Measurements from ENCODE around the gene KIF27. TPM values are rescaled to one million over a fixed set of nuclear protein-coding genes. Genes with fewer than 3 reads are reported as not detected.

Gene KIF27
- total RNA-seq, 4 donors from 2014 or later = 1.6 to 4.2 (median 3.5) TPM

DNA sequence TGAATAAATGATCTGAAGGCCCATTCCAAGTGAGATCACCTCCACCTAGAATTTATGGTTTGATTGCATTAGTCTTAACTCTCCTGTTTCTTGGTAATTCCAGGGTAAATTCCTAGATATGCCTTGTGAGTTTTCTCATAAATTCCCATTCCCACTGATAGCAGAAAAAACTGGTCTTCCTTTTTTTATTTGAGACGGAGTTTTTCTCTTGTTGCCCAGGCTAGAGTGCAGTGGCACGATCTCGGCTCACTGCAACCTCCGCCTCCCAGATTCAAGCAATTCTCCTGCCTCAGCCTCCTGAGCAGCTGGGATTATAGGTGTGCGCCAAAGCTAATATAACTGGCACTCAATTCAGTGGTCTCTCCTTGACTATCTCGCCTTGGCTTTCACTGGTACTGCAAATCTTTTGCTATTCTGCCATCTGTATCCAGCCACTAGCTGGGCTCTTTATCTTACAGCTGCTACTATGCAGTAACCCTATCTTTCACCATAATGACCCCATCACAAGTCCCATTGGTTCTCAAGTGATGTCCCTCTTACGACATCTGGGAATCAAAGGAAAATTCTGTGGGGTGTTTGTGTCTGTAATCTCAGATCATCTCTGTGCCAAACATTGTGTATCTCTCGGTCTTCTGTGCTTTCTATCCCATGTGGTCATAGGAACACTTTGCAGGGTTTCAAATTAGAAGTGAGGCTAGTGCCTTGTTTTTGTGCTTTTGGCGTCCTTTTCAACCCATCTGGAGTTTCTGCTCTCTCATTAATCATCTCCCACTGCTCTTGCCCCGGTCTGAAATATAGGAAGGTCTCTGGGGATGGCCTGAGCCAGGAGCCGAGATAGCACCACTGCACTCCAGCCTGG is 44.3 kb upstream of the KIF27 start:
- TF ChIP-seq POLR2A (IDR thresholded peaks at IDR 0.05) = no peak
- TF ChIP-seq, protein P1, sequence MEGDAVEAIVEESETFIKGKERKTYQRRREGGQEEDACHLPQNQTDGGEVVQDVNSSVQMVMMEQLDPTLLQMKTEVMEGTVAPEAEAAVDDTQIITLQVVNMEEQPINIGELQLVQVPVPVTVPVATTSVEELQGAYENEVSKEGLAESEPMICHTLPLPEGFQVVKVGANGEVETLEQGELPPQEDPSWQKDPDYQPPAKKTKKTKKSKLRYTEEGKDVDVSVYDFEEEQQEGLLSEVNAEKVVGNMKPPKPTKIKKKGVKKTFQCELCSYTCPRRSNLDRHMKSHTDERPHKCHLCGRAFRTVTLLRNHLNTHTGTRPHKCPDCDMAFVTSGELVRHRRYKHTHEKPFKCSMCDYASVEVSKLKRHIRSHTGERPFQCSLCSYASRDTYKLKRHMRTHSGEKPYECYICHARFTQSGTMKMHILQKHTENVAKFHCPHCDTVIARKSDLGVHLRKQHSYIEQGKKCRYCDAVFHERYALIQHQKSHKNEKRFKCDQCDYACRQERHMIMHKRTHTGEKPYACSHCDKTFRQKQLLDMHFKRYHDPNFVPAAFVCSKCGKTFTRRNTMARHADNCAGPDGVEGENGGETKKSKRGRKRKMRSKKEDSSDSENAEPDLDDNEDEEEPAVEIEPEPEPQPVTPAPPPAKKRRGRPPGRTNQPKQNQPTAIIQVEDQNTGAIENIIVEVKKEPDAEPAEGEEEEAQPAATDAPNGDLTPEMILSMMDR (IDR thresholded peaks at IDR 0.05) = no peak
- peaks cover 3 to 52% (median 23%) of the 10 kb centered on the region in 3 donors for H3K36me3 ChIP-seq
- H3K9me3 ChIP-seq = no peaks in the 10 kb centered on the region
- no peaks in the 10 kb centered on the region for H3K27me3 ChIP-seq
- intact Hi-C loops (cut with DNase I) = no loop called here
- 62 to 66% methylated on average over 11 of the region's 11 CpGs for WGBS, 2 donors
- no peak for DNase-seq
- peaks cover 0 to 6% (median 3%) of the 10 kb centered on the region in 3 donors for H3K4me1 ChIP-seq
- H3K4me3 ChIP-seq = no peak overlapping the region
- no peak overlapping the region for H3K27ac ChIP-seq

GRCh38 chr9:83964973-83965349 is 43.7 kb upstream of the KIF27 start:
- Histone ChIP-seq H3K4me3 (no peak overlapping the region), H3K4me1 (peaks cover 0 to 6% (median 3%) of the 10 kb centered on the region in 3 donors), H3K27me3 (no peaks in the 10 kb centered on the region), H3K27ac (no peak overlapping the region), H3K36me3 (peaks cover 0 to 46% (median 17%) of the 10 kb centered on the region in 3 donors), H3K9me3 (no peaks in the 10 kb centered on the region)
- TF ChIP-seq, protein P1 (IDR thresholded peaks at IDR 0.05) = no peak
- no peak for TF ChIP-seq POLR2A (IDR thresholded peaks at IDR 0.05)
- WGBS, 2 donors = 33 to 39% methylated on average over 2 of the region's 2 CpGs
- DNase-seq = no peak
- intact Hi-C loops (cut with DNase I) = no loop called here

DNA sequence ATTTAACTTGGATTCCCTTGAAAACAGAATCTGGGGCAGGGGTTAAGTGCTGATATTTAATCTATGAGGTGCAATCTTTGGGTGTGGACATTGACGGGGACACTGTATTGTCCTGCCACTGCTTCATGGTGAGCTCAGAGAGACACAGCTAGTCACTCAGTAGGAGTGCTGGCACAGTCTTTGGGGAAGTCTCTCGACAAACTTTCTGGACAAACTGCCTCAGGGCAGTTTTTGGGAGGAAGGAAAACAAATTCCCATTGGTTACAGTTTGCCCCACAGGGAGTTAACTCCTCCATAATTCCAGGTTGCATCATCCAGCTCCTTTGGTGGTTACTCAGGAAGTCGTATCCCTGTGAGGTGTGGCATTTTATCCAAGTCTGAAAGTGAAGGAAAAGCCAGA is 40.9 kb upstream of the KIF27 start:
- intact Hi-C loops (cut with DNase I) = no loop called here
- TF ChIP-seq, protein P1 (IDR thresholded peaks at IDR 0.05) = no peak
- TF ChIP-seq POLR2A (IDR thresholded peaks at IDR 0.05) = no peak
- Histone ChIP-seq H3K27me3 (no peaks in the 10 kb centered on the region), H3K4me3 (no peak overlapping the region), H3K27ac (no peak overlapping the region), H3K9me3 (no peaks in the 10 kb centered on the region), H3K36me3 (peaks cover 0 to 18% (median 0%) of the 10 kb centered on the region in 3 donors), H3K4me1 (peaks cover 0 to 17% (median 3%) of the 10 kb centered on the region in 3 donors)
- WGBS, 2 donors = 37 to 43% methylated on average over 2 to 3 of the region's 3 CpGs
- no peak for DNase-seq

GRCh38 chr9:83960991-83961390 is 39.8 kb upstream of the KIF27 start:
- Histone ChIP-seq H3K27me3 (no peaks in the 10 kb centered on the region), H3K4me1 (peaks cover 0 to 21% (median 6%) of the 10 kb centered on the region in 3 donors), H3K27ac (no peak overlapping the region), H3K36me3 (peaks cover 0 to 6% (median 0%) of the 10 kb centered on the region in 3 donors), H3K4me3 (no peak overlapping the region), H3K9me3 (no peaks in the 10 kb centered on the region)
- intact Hi-C loops (cut with DNase I) = no loop called here
- WGBS, 2 donors = 84 to 85% methylated on average over 5 of the region's 5 CpGs
- no peak for TF ChIP-seq POLR2A (IDR thresholded peaks at IDR 0.05)
- TF ChIP-seq, protein P1 (IDR thresholded peaks at IDR 0.05) = no peak
- DNase-seq = no peak

GRCh38 chr9:83959061-83959460 is 37.8 kb upstream of the KIF27 start:
- H3K27ac ChIP-seq = no peak overlapping the region
- WGBS, 2 donors = 53 to 64% methylated on average over 4 of the region's 4 CpGs
- DNase-seq = no peak

More at GRCh38 chr9:83959061-83959460, 37.8 kb upstream of the KIF27 start:
- Histone ChIP-seq H3K36me3 (peaks cover 0 to 6% (median 0%) of the 10 kb centered on the region in 3 donors), H3K27me3 (no peaks in the 10 kb centered on the region), H3K4me1 (peaks cover 7 to 28% (median 13%) of the 10 kb centered on the region in 3 donors), H3K9me3 (no peaks in the 10 kb centered on the region), H3K4me3 (no peak overlapping the region)
- intact Hi-C loops (cut with DNase I) = no loop called here
- TF ChIP-seq, protein P1 (IDR thresholded peaks at IDR 0.05) = no peak
- no peak for TF ChIP-seq POLR2A (IDR thresholded peaks at IDR 0.05)
